HG02938 (cell line): ENCODE measurements around the gene ZNF385B.

Experiments used
- ATAC-seq: cut with Tn5 transposase; IDR thresholded peaks from one replicate; pipeline ENCODE4 v1.9.1; 2021; ENCODE audit warnings: mild to moderate bottlenecking, moderate library complexity; ENCODE audit not compliant: unreplicated experiment

Gene ZNF385B

GRCh38 chr2:179751163-179751809 is 110.1 kb downstream of the ZNF385B start:
- ATAC-seq = no peak

GRCh38 chr2:179749210-179749609 is 112.2 kb downstream of the ZNF385B start:
- no peak for ATAC-seq

- no peak for ATAC-seq
Observed at GRCh38 chr2:179746981-179747380, 114.4 kb downstream of the ZNF385B start.

GRCh38 chr2:179745635-179746256 is 115.7 kb downstream of the ZNF385B start:
- ATAC-seq = no peak

- no peak for ATAC-seq
Observed at GRCh38 chr2:179744401-179744800, 117.0 kb downstream of the ZNF385B start.

- no peak for ATAC-seq
Observed at GRCh38 chr2:179741317-179741716, 120.1 kb downstream of the ZNF385B start.

- no peak for ATAC-seq
Observed at GRCh38 chr2:179729966-179730365, 131.4 kb downstream of the ZNF385B start.

GRCh38 chr2:179726461-179727180 is 134.8 kb downstream of the ZNF385B start:
- ATAC-seq = no peak

- no peak for ATAC-seq
Observed at GRCh38 chr2:179724403-179724802, 137.0 kb downstream of the ZNF385B start.

GRCh38 chr2:179720173-179720772 is 141.1 kb downstream of the ZNF385B start:
- no peak for ATAC-seq

- no peak for ATAC-seq
Observed at GRCh38 chr2:179715871-179716270, 145.5 kb downstream of the ZNF385B start.

GRCh38 chr2:179715196-179715595 is 146.2 kb downstream of the ZNF385B start:
- ATAC-seq = no peak

- no peak for ATAC-seq
Observed at GRCh38 chr2:179712825-179713224, 148.6 kb downstream of the ZNF385B start.

GRCh38 chr2:179711375-179711774 is 150.0 kb downstream of the ZNF385B start:
- no peak for ATAC-seq

GRCh38 chr2:179703702-179704101 is 157.7 kb downstream of the ZNF385B start:
- no peak for ATAC-seq

- ATAC-seq = no peak
Observed at GRCh38 chr2:179702912-179703311, 158.5 kb downstream of the ZNF385B start.

GRCh38 chr2:179701524-179702110 is 159.8 kb downstream of the ZNF385B start:
- ATAC-seq = no peak

GRCh38 chr2:179695486-179695885 is 165.9 kb downstream of the ZNF385B start:
- no peak for ATAC-seq

GRCh38 chr2:179694963-179695362 is 166.4 kb downstream of the ZNF385B start:
- no peak for ATAC-seq

- no peak for ATAC-seq
Observed at GRCh38 chr2:179692610-179693009, 168.8 kb downstream of the ZNF385B start.

GRCh38 chr2:179692043-179692442 is 169.4 kb downstream of the ZNF385B start:
- ATAC-seq = no peak
